ENCODE measurements around the gene PPARD. TPM values are rescaled to one million over a fixed set of nuclear protein-coding genes. Genes with fewer than 3 reads are reported as not detected.

Gene PPARD
- total RNA-seq, 1 experiment from 2014 or later = 38.4 TPM

DNA sequence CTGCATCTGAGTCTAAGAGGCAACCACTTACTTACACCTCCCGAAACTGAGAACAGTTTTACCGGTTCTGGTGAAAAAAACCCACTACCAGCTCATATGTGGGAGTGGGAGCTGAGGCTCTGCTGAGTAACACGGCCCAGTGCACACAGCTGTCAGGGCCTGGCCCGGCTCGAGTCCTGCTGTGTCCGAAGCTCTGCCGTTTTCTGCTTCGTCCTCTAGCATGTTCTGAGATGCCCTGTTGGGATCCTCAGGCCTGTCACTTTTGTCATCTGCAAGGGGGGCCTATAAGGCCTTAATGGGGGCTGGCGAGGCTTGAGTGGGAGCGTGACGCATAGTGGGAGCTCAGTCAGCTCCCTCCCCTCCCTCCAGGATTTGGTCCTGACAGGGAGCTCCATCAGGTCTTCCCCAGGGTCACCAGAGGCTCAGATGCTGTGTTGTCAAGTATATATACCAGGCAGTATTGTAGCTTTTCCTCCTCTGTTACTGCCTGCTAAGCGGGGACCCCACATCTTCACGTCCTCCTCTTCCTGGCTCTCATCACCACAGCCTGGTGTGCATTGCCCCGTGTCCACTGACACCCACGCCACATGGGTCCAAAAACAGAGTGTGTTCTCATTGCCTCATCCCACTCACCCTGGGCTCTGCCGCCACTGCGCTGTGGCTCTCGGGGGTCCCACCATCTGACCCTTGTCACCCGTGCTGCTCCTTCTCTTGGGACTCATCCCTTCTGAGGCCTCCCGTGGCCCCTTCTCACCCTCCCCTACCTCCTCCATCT lies 64.5 kb downstream of the PPARD start:
- Histone ChIP-seq H3K79me2 (ENCODE audit: insufficient read depth, low read length) (peaks cover 22% of the 10 kb centered on the region), H3K4me3 (replicated peaks in 1 of 2; ENCODE audit: low read depth in 1 of 2, low read length in 2 of 2) (no peak overlapping the region), H2AFZ (ENCODE audit: low read depth, low read length, poor library complexity, severe bottlenecking) (no peak overlapping the region), H3K9ac (ENCODE audit: low read length) (no peak overlapping the region), H3K36me3 (ENCODE audit: control insufficient read depth in 1 of 2, insufficient read depth in 2 of 2, low read length in 2 of 2) (no peaks in the 10 kb centered on the region), H3K9me3 (ENCODE audit: control insufficient read depth in 1 of 2, insufficient read depth in 1 of 2, low read depth in 1 of 2, low read length in 2 of 2) (no peaks in the 10 kb centered on the region), H3K4me1 (ENCODE audit: control insufficient read depth in 1 of 2, insufficient read depth in 2 of 2, low read length in 2 of 2) (peaks cover 12 to 21% of the 10 kb centered on the region in 2 experiments), H3K27ac (ENCODE audit: low read depth, low read length) (no peak overlapping the region), H4K20me1 (ENCODE audit: insufficient read depth) (no peaks in the 10 kb centered on the region), H3K4me2 (ENCODE audit: low read length) (no peak overlapping the region), H3K9me2 (ENCODE audit: insufficient read depth) (no peaks in the 10 kb centered on the region), H3K27me3 (ENCODE audit: insufficient read depth, low read length) (no peaks in the 10 kb centered on the region)
- intact Hi-C loops (cut with micrococcal nuclease) = no loop called here
- TF ChIP-seq ELF1 (IDR thresholded peaks at IDR 0.05; ENCODE audit: borderline replicate concordance, low read depth) (no peak), EZH2phosphoT487 (IDR thresholded peaks at IDR 0.05; ENCODE audit: borderline replicate concordance) (no peak), ZNF274 (IDR thresholded peaks at IDR 0.05; ENCODE audit: low read depth, low read length) (no peak), TCF7L2 (IDR thresholded peaks at IDR 0.05; ENCODE audit: borderline replicate concordance, extremely low read depth, insufficient read depth, insufficient read length) (no peak), EZH2 (IDR thresholded peaks at IDR 0.05) (no peak)
- TF ChIP-seq, protein P1, sequence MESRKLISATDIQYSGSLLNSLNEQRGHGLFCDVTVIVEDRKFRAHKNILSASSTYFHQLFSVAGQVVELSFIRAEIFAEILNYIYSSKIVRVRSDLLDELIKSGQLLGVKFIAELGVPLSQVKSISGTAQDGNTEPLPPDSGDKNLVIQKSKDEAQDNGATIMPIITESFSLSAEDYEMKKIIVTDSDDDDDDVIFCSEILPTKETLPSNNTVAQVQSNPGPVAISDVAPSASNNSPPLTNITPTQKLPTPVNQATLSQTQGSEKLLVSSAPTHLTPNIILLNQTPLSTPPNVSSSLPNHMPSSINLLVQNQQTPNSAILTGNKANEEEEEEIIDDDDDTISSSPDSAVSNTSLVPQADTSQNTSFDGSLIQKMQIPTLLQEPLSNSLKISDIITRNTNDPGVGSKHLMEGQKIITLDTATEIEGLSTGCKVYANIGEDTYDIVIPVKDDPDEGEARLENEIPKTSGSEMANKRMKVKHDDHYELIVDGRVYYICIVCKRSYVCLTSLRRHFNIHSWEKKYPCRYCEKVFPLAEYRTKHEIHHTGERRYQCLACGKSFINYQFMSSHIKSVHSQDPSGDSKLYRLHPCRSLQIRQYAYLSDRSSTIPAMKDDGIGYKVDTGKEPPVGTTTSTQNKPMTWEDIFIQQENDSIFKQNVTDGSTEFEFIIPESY (IDR thresholded peaks at IDR 0.05; ENCODE audit: extremely low read depth, insufficient replicate concordance, low read length) = no peak
- TF ChIP-seq, protein P2, sequence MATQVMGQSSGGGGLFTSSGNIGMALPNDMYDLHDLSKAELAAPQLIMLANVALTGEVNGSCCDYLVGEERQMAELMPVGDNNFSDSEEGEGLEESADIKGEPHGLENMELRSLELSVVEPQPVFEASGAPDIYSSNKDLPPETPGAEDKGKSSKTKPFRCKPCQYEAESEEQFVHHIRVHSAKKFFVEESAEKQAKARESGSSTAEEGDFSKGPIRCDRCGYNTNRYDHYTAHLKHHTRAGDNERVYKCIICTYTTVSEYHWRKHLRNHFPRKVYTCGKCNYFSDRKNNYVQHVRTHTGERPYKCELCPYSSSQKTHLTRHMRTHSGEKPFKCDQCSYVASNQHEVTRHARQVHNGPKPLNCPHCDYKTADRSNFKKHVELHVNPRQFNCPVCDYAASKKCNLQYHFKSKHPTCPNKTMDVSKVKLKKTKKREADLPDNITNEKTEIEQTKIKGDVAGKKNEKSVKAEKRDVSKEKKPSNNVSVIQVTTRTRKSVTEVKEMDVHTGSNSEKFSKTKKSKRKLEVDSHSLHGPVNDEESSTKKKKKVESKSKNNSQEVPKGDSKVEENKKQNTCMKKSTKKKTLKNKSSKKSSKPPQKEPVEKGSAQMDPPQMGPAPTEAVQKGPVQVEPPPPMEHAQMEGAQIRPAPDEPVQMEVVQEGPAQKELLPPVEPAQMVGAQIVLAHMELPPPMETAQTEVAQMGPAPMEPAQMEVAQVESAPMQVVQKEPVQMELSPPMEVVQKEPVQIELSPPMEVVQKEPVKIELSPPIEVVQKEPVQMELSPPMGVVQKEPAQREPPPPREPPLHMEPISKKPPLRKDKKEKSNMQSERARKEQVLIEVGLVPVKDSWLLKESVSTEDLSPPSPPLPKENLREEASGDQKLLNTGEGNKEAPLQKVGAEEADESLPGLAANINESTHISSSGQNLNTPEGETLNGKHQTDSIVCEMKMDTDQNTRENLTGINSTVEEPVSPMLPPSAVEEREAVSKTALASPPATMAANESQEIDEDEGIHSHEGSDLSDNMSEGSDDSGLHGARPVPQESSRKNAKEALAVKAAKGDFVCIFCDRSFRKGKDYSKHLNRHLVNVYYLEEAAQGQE (IDR thresholded peaks at IDR 0.05; ENCODE audit: low read depth) = no peak
- ATAC-seq (no peak), DNase-seq (ENCODE audit: low read depth, low spot score) (no peak)
- ChIA-PET POLR2A (no interaction called here), CTCF (interaction anchor here (2.4 kb wide), 1 partner anchor 65 kb away, joined by 6 read pairs; the partner anchor contains the start of gene PPARD), RAD21 (ENCODE audit: low non-redundant PET in 1 of 2, low total read pairs in 2 of 2, uncharacterized antibody in 2 of 2, unreplicated experiment in 2 of 2) (no interaction called here)
- no TSS peak for BruUV-seq (replicated peaks)
